Measurements from ENCODE around the gene SPTLC3.

- no peak for TF ChIP-seq TEAD4 (IDR thresholded peaks at IDR 0.05)
- no peak for TF ChIP-seq YY1 (IDR thresholded peaks at IDR 0.05; ENCODE audit: low read depth)
- TF ChIP-seq NFIC (IDR thresholded peaks at IDR 0.05), result no peak
- TF ChIP-seq EP300 (IDR thresholded peaks at IDR 0.05; ENCODE audit: borderline replicate concordance), result no peak
- no peak for TF ChIP-seq TAF1 (IDR thresholded peaks at IDR 0.05; ENCODE audit: low read depth)
- TF ChIP-seq USF1 (IDR thresholded peaks at IDR 0.05), result no peak
- no peak for TF ChIP-seq CREB1 (IDR thresholded peaks at IDR 0.05; ENCODE audit: low read depth)
These were observed 11.6 kb upstream of the SPTLC3 start for GRCh38 chr20:12997128-12997655.

Measured in Ishikawa (cell line).